Stromal cell of bone marrow (primary cell): ENCODE measurements around the gene ESD.
A peak's percentile ranks its signal among the peaks of the same experiment; 100 is the strongest.
"Not testable (repeated sequence)": the region's sequence is repeated elsewhere in the genome, so short reads cannot be mapped to it uniquely, and the experiment has no call there.

ENCODE experiments used
- DNase-seq: peaks from one replicate; pipeline ENCODE4 v3.0.0-alpha.2; 2012; ENCODE audit warnings: low read depth

ESD gene

GRCh38 chr13:46783504-46783903 is 13.5 kb downstream of the ESD start:
- DNase-seq, result no peak

GRCh38 chr13:46782691-46783090 is 14.3 kb downstream of the ESD start:
- DNase-seq, result no peak

- no peak for DNase-seq
Measured at GRCh38 chr13:46782066-46782465, 14.9 kb downstream of the ESD start.

GRCh38 chr13:46778890-46779289 is 18.1 kb downstream of the ESD start:
- DNase-seq, result peak; percentile 17

- DNase-seq, result no peak
Measured at GRCh38 chr13:46778095-46778494, 18.9 kb downstream of the ESD start.

- no peak for DNase-seq
Measured at GRCh38 chr13:46775385-46776107, 21.4 kb downstream of the ESD start.

- DNase-seq, result no peak
Measured at GRCh38 chr13:46773541-46773940, 23.4 kb downstream of the ESD start.

GRCh38 chr13:46771693-46772092 is 25.3 kb downstream of the ESD start:
- no peak for DNase-seq

- DNase-seq, result not testable (repeated sequence)
Measured at GRCh38 chr13:46769925-46770324, 27.0 kb downstream of the ESD start.

- no peak for DNase-seq
Measured at GRCh38 chr13:46761866-46762265, 35.1 kb downstream of the ESD start.

- DNase-seq, result no peak
Measured at GRCh38 chr13:46761174-46761573, 35.8 kb downstream of the ESD start.

- DNase-seq, result no peak
Measured at GRCh38 chr13:46759846-46760245, 37.1 kb downstream of the ESD start.

- no peak for DNase-seq
Measured at GRCh38 chr13:46757640-46758039, 39.3 kb downstream of the ESD start.

GRCh38 chr13:46756977-46757376 is 40.0 kb downstream of the ESD start:
- peak; percentile 49 for DNase-seq

- not testable (repeated sequence) for DNase-seq
Measured at GRCh38 chr13:46755508-46755907, 41.5 kb downstream of the ESD start.

- DNase-seq, result no peak
Measured at GRCh38 chr13:46754812-46755211, 42.1 kb downstream of the ESD start.

- DNase-seq, result no peak
Measured at GRCh38 chr13:46753917-46754316, 43.0 kb downstream of the ESD start.

- no peak for DNase-seq
Measured at GRCh38 chr13:46753137-46753536, 43.8 kb downstream of the ESD start.

- peak; percentile 41 for DNase-seq
Measured at GRCh38 chr13:46751811-46752635, 44.9 kb downstream of the ESD start.

GRCh38 chr13:46749951-46750350 is 47.0 kb downstream of the ESD start:
- no peak for DNase-seq

- no peak for DNase-seq
Measured at GRCh38 chr13:46748300-46748699, 48.7 kb downstream of the ESD start.

- DNase-seq, result no peak
Measured at GRCh38 chr13:46747031-46747820, 49.7 kb downstream of the ESD start.

GRCh38 chr13:46745706-46746105 is 51.3 kb downstream of the ESD start:
- no peak for DNase-seq
